Astrocyte of the hippocampus (primary cell): ENCODE results near the gene DNM3.
"Not testable (repeated sequence)": the region's sequence is repeated elsewhere in the genome, so short reads cannot be mapped to it uniquely, and the experiment has no call there.

ENCODE experiments used
- DNase-seq: peaks from one replicate; pipeline ENCODE4 v3.0.0; 2011; ENCODE audit warnings: low read depth, low spot score

Gene DNM3

DNA sequence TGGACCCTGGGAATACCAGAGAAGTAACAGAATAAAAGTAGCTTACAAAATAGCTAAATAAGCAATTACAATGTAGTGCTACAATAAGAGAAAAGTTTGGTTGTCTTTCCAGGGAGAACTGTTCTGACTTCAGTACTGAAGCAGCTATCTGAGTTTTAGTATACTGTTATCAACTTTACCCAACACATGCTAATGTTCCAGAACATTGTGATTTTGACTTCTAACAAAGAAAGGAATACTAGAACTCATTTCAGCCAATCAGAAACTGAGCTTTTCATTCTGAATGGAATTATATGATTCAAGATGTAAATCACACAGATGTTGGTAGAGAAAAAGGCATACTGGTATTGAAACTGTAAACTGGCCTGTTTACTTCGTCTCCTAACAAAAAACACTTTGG lies 579.1 kb downstream of the DNM3 start, which contains the start of gene C1orf105:
Gene C1orf105 (plus strand): TSS at position 301 of the 400 bp plus-strand sequence. CDS start 201 bp downstream, outside the sequence.
- no peak for DNase-seq

GRCh38 chr1:172421974-172422604 lies 580.8 kb downstream of the DNM3 start:
- no peak for DNase-seq

- DNase-seq, result no peak
These were observed 582.0 kb downstream of the DNM3 start for GRCh38 chr1:172423336-172423735.

DNA sequence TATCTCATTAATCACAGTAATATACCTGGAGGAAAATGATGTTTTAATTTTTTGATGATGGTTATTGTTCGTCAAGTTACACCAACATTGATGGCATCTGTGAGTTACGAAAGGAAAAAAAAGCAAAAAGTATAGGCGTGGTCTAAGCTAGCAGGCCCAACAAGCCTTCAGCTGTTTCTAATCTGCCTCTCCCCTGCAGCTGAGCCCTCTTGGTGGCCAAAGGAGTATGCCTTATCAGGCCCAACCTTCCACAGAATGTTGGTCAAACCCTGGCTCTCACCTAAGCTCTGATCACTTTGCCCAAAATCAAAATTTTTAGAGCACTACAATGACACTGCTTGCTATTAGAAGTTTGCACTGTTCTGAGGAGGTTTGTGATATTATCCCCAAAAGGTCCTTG lies 584.0 kb downstream of the DNM3 start:
- DNase-seq, result no peak

DNA sequence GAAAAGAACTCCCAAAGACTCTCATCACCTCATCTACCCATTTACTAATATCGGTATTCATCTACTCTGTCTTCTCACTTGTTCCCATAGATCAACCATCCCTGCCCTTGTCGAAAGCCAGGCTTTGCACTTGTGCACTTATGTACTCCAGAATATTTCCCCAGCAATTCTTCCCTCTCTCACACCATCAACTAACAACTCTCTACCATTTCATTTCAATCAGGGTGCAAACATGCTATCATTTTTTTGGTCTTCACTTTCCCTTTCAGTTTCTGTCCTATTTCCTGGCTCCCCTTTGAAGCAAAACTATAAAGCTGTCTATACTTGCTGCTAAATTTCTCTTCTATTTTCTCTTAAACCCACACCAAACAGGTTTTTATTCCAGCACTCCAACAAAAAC lies 585.9 kb downstream of the DNM3 start:
- DNase-seq, result no peak

DNA sequence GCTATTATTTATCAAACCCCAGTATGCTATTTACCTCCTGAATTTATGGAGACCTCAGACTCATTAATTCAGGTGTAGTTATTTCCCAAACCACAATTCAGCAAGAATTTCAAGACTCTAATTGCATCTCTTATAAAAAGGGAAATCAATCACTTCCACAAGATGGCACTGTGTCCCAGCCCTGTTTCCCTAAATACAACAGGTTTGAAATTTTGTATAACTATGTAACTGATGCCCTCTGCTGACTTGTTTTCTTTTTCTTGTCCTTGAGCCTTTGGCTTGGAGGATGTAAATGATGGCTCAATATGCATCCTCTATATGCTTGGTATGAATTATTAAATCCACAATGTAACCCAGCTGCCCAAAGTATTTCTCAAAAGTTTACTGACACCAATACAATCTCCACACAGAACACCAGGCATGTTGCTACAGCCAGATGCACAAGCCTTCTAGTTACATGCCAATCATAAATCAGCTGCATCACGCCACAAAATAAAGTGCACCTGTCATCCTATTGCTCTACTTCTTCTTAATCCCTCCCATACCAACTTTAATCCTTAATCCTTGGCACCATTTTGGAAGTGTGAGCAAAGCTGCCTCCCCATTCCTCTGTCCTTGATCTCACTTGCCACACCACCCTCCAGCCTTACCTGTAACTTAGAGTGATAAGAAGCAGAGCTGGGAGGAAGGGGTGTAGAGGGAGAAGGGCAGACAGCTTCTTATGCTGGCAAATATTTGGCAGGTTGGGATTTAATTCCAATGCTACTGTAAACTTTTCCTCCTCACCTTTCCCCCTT lies 588.2 kb downstream of the DNM3 start:
- peak; percentile 81 for DNase-seq

DNA sequence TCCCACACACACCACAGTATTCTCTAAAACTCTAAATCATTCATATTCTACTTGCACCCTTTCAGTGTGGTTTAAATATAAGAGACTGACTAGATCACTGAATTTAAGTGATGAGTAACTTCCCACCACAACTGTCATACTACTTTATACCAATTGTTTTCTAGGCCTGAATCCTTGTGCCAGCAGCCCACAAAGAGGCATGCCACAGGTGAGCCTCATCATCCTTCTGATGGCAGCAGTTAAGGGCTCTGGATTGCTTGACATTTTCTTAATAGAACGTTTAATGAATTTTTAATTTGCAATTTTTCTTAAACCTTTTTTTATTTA lies 588.8 kb downstream of the DNM3 start:
- no peak for DNase-seq

DNA sequence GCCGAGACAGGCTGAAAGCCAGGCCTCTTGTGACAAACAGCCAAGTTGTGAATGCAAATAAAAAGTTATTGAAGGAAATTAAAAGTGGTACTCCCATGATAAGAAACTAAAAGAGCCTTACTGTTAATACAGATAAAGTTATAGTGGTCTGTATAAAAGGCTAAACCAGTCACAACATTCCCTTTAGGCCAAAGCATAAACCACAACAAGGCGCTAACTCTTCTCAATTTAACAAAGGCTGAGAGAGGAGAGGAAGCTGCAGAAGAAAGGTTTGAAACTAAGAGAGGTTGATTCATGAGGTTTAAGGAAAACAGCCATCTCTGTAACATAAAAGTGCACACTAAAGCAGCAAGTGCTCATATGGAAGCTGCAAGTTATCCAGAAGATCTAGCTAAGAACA lies 589.9 kb downstream of the DNM3 start:
- DNase-seq, result no peak

GRCh38 chr1:172431721-172432192 lies 590.5 kb downstream of the DNM3 start:
- DNase-seq, result no peak

DNA sequence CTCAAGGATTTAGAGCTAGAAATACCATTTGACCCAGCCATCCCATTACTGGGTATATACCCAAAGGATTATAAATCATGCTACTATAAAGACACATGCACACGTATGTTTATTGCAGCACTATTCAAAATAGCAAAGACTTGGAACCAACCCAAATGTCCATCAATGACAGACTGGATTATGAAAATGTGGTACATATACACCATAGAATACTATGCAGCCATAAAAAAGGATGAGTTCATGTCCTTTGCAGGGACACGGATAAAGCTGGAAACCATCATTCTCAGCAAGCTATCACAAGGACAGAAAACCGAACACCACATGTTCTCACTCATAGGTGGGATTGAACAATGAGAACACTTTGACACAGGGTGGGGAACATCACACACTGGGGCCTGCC lies 595.9 kb downstream of the DNM3 start:
- not testable (repeated sequence) for DNase-seq

GRCh38 chr1:172442404-172442803 lies 601.1 kb downstream of the DNM3 start:
- no peak for DNase-seq

- no peak for DNase-seq
These were observed 601.7 kb downstream of the DNM3 start for GRCh38 chr1:172442843-172443565.

DNA sequence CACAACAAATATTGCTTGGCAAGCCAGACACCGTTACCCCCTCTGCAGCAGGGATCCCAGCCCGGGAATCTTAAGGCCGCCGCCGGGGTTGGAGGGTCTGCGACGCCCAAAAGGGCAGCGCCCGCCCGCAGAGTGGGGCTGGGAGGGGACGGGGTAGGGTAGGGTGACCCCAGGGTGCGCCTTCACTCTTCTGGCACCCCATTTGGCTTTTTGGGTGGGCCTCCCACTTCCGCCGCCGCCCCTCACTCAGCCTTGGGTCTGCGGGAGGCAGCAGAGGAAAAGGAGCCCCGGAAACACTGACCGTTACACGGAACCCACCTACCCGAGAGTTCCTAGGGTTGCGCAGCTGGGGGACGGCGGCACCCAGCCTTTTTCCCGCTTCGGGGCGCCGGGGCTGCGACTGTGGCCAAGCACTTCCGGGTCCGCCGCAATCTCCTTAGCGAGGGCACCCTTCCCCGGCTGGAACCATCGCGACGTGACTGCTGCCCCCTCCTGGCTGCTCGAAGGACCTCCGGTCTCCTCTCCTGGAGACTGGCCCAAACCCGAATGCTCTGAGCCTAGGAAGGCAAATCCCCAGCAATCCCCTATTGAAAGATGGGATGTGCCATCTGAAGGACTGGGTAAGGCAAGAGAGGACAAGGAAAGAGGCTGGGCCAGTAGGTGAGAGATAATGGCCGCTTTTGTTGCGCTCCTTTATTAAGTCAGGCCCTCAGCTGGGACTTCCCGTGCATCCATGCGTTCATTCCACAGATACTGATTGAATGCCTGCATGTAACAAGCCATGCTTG lies 602.6 kb downstream of the DNM3 start, which contains the start of gene PIGC:
Gene PIGC (minus strand): TSS at position 404 of the 788 bp plus-strand sequence. CDS start 1,447 bp downstream, outside the sequence.
- DNase-seq, result peak; percentile 94

- no peak for DNase-seq
These were observed 605.2 kb downstream of the DNM3 start for GRCh38 chr1:172446547-172446946.

DNA sequence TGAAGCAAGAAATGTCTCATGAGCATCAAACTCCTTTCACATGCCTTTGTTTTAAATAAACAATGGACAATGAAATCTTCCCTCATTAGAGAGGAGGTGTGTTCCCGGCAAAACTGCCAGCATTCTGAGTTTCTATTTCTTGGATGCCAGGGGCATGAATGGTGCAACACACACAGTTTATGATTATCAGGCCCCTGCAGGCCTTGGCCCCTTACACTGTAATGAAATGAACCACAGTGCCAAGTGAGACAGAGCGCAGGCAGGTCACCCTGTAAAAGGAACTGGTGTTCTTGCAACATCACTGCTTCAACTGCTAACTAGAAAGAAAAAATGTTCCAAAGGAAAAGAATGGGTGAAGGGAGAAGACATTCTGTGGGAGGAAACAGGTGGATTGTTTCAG lies 606.3 kb downstream of the DNM3 start:
- DNase-seq, result no peak

- peak; percentile 36 for DNase-seq
These were observed 607.8 kb downstream of the DNM3 start for GRCh38 chr1:172448995-172449584.

- peak; percentile 76 for DNase-seq
These were observed 608.6 kb downstream of the DNM3 start for GRCh38 chr1:172449585-172450523.

GRCh38 chr1:172450524-172450885 lies 609.2 kb downstream of the DNM3 start:
- DNase-seq, result peak; percentile 5

GRCh38 chr1:172451002-172451443 lies 609.7 kb downstream of the DNM3 start:
- DNase-seq, result peak; percentile 72
